ENCODE measurements around the gene UPK3B. TPM values are rescaled to one million over a fixed set of nuclear protein-coding genes. Genes with fewer than 3 reads are reported as not detected.
A peak's percentile ranks its signal among the peaks of the same experiment; 100 is the strongest.
"Not testable (repeated sequence)": the region's sequence is repeated elsewhere in the genome, so short reads cannot be mapped to it uniquely, and the experiment has no call there.

The UPK3B gene
- total and polyA plus RNA-seq, 2 of the 13 experiments (the other 11 are each of a cell fraction or from before 2014, with no cell fraction given): not detected

GRCh38 chr7:76549025-76549854 is 38.9 kb downstream of the UPK3B start (continued):
- TF ChIP-seq SOX13 (IDR thresholded peaks at IDR 0.05): not testable (repeated sequence)
- TF ChIP-seq SOX13 (CRISPR knock-in tag; conservative IDR thresholded peaks at IDR 0.05 in 1 of 2, IDR thresholded peaks at IDR 0.05 in 1 of 2): 0 out of 4 replicates have a peak, but pooled peaks of 1 of the 2 experiments have one; percentile 7
- peak; percentile 74 for TF ChIP-seq HDAC1 (CRISPR knock-in tag; IDR thresholded peaks at IDR 0.05)

- H3K79me2 ChIP-seq (ENCODE audit: insufficient read depth, low read length): peaks cover 20% of the 10 kb centered on the region
- peak; percentile 62 for TF ChIP-seq ZNF263 (CRISPR knock-in tag; IDR thresholded peaks at IDR 0.05)
- H3K9me3 ChIP-seq (ENCODE audit: low read length); POLR2A ChIA-PET; CTCF ChIA-PET (ENCODE audit: low intra/inter-chr PET ratio, low total read pairs); ATAC-seq; BruUV-seq (replicated peaks); in situ Hi-C loops (cut with HindIII; ENCODE audit: extremely low pct_ligation_motif_present, low pct_unique_long_range_greater_than_20kb); H4K20me1 ChIP-seq (ENCODE audit: insufficient read depth, low read length); H3K4me1 ChIP-seq (ENCODE audit: insufficient read depth, low read length); DNase-seq (ENCODE audit: low spot score); intact Hi-C loops (cut with micrococcal nuclease; ENCODE audit: unreplicated experiment); H3K27me3 ChIP-seq (ENCODE audit: control insufficient read depth in 1 of 2, insufficient read depth in 2 of 2, low read length in 2 of 2); FAIRE-seq; H2AFZ ChIP-seq (ENCODE audit: low read length); H3K36me3 ChIP-seq (replicated peaks in 1 of 2; ENCODE audit: control insufficient read depth in 1 of 2, insufficient read depth in 2 of 2, low read length in 2 of 2): not testable (repeated sequence)
- H3K27ac ChIP-seq (ENCODE audit: extremely low read length, insufficient read depth, low read length): peak overlapping the region; percentile 69
- peak overlapping the region; percentile 71 for H3K4me2 ChIP-seq (ENCODE audit: low read depth, low read length)
- peak overlapping the region; percentile 63 to 84 (median 80); a peak in 5 of 6 replicates for H3K4me3 ChIP-seq (replicated peaks in 1 of 3; ENCODE audit: insufficient read depth in 1 of 3, low read depth in 2 of 3, low read length in 3 of 3)
- H3K9ac ChIP-seq (ENCODE audit: insufficient read depth, low read depth, low read length): peak overlapping the region; percentile 83
- WGBS (ENCODE audit: low lambda C conversion rate): 0% methylated on average over 16 of the region's 19 CpGs
These were observed 39.5 kb downstream of the UPK3B start for GRCh38 chr7:76549855-76550248.

GRCh38 chr7:76551992-76552391 is 41.6 kb downstream of the UPK3B start:
- H3K27me3 ChIP-seq (ENCODE audit: control insufficient read depth in 1 of 2, insufficient read depth in 2 of 2, low read length in 2 of 2); CTCF ChIA-PET (ENCODE audit: low intra/inter-chr PET ratio, low total read pairs); FAIRE-seq; ATAC-seq; H3K9me3 ChIP-seq (ENCODE audit: low read length); POLR2A ChIA-PET; intact Hi-C loops (cut with micrococcal nuclease; ENCODE audit: unreplicated experiment); DNase-seq (ENCODE audit: low spot score); H3K9ac ChIP-seq (ENCODE audit: insufficient read depth, low read depth, low read length); H3K4me1 ChIP-seq (ENCODE audit: insufficient read depth, low read length); H2AFZ ChIP-seq (ENCODE audit: low read length); H3K36me3 ChIP-seq (replicated peaks in 1 of 2; ENCODE audit: control insufficient read depth in 1 of 2, insufficient read depth in 2 of 2, low read length in 2 of 2); BruUV-seq (replicated peaks); H4K20me1 ChIP-seq (ENCODE audit: insufficient read depth, low read length); H3K4me3 ChIP-seq (replicated peaks in 1 of 3; ENCODE audit: insufficient read depth in 1 of 3, low read depth in 2 of 3, low read length in 3 of 3); in situ Hi-C loops (cut with HindIII; ENCODE audit: extremely low pct_ligation_motif_present, low pct_unique_long_range_greater_than_20kb); H3K27ac ChIP-seq (ENCODE audit: extremely low read length, insufficient read depth, low read length): not testable (repeated sequence)
- H3K79me2 ChIP-seq (ENCODE audit: insufficient read depth, low read length): peaks cover 27% of the 10 kb centered on the region
- WGBS (ENCODE audit: low lambda C conversion rate): 98% methylated on average over 6 of the region's 6 CpGs
- peak overlapping the region; percentile 32; the same call in 1 of the 2 replicates for H3K4me2 ChIP-seq (ENCODE audit: low read depth, low read length)

Measured in HepG2 (cell line).